MM.1S (cell line): ENCODE measurements around the gene PUS1.
"Not testable (repeated sequence)": the region's sequence is repeated elsewhere in the genome, so short reads cannot be mapped to it uniquely, and the experiment has no call there.

Experiments
- DNase-seq: peaks from one replicate; pipeline ENCODE4 v3.0.0-alpha.2; 2015
- H2AFZ ChIP-seq: fragments of 300-600 bp; sonication (generic); 2 replicates; pipeline ENCODE4 v1.6.0; 2016; ENCODE audit warnings: antibody characterized with exemption, low read length
- H3F3A ChIP-seq: fragments of 300-600 bp; sonication (generic); 2 replicates; pipeline ENCODE4 v1.6.1; 2016; ENCODE audit warnings: mild to moderate bottlenecking, antibody characterized with exemption, low read length, moderate library complexity, mixed read lengths; ENCODE audit not compliant: insufficient read depth
- H3K27ac ChIP-seq: fragments of 300-600 bp; sonication (generic); 2 replicates; pipeline ENCODE4 v1.5.1; 2016; ENCODE audit warnings: mild to moderate bottlenecking, low read length
- H3K27me3 ChIP-seq: fragments of 300-600 bp; sonication (generic); replicated peaks from 2 replicates; pipeline ENCODE4 v1.6.0; 2016; ENCODE audit warnings: low read length; ENCODE audit not compliant: insufficient read depth
- H3K36me3 ChIP-seq: fragments of 300-600 bp; sonication (generic); replicated peaks from 2 replicates; pipeline ENCODE4 v1.6.1; 2016; ENCODE audit warnings: mild to moderate bottlenecking, low read length, mixed read lengths; ENCODE audit not compliant: insufficient read depth
- H3K4me1 ChIP-seq: fragments of 300-600 bp; sonication (generic); 2 replicates; pipeline ENCODE4 v1.6.1; 2016; ENCODE audit warnings: low read length, mixed read lengths
- H3K4me2 ChIP-seq: fragments of 300-600 bp; sonication (generic); 2 replicates; pipeline ENCODE4 v1.6.0; 2016; ENCODE audit warnings: low read depth, low read length
- H3K4me3 ChIP-seq: fragments of 300-600 bp; sonication (generic); 2 replicates; pipeline ENCODE4 v1.5.1; 2016; ENCODE audit warnings: low read length, mixed read lengths
- H3K79me2 ChIP-seq: fragments of 300-600 bp; sonication (generic); 2 replicates; pipeline ENCODE4 v1.6.1; 2016; ENCODE audit warnings: mixed run types, low read length, mixed read lengths
- H3K9ac ChIP-seq: fragments of 300-600 bp; sonication (generic); 2 replicates; pipeline ENCODE4 v1.6.1; 2016; ENCODE audit warnings: low read length, mixed read lengths
- H3K9me2 ChIP-seq: fragments of 300-600 bp; sonication (generic); replicated peaks from 2 replicates; pipeline ENCODE4 v1.6.1; 2016; ENCODE audit warnings: mild to moderate bottlenecking, low read length, mixed read lengths; ENCODE audit not compliant: insufficient read depth
- H3K9me3 ChIP-seq: fragments of 300-600 bp; sonication (generic); replicated peaks from 2 replicates; pipeline ENCODE4 v1.6.1; 2016; ENCODE audit warnings: mild to moderate bottlenecking, low read length, mixed read lengths; ENCODE audit not compliant: insufficient read depth
- H4K20me1 ChIP-seq: fragments of 300-600 bp; sonication (generic); 2 replicates; pipeline ENCODE4 v1.6.1; 2016; ENCODE audit warnings: mild to moderate bottlenecking, low read length, moderate library complexity, mixed read lengths; ENCODE audit not compliant: insufficient read depth
- EZH2 ChIP-seq: fragments of 300-600 bp; sonication (generic); optimal IDR thresholded peaks from 2 replicates; pipeline ENCODE3; 2017; ENCODE audit warnings: low read depth, mild to moderate bottlenecking, antibody characterized with exemption, low read length, mixed read lengths
- EZH2phosphoT487 ChIP-seq: fragments of 300-600 bp; sonication (generic); IDR thresholded peaks from 2 replicates; pipeline ENCODE4 v1.6.1; 2018; ENCODE audit warnings: antibody characterized with exemption, low read length
- TF ChIP-seq, protein P1 (sequence below): fragments of 300-600 bp; sonication (generic); IDR thresholded peaks from 2 replicates; pipeline ENCODE4 v1.5.1; 2016; ENCODE audit warnings: antibody characterized with exemption, low read length, mixed read lengths

Gene PUS1

GRCh38 chr12:131946757-131947156 is 17.7 kb downstream of the PUS1 start:
- H3K27ac ChIP-seq: no peak overlapping the region
- H4K20me1 ChIP-seq: no peaks in the 10 kb centered on the region
- no peak overlapping the region for H3K4me2 ChIP-seq
- TF ChIP-seq, protein P1, sequence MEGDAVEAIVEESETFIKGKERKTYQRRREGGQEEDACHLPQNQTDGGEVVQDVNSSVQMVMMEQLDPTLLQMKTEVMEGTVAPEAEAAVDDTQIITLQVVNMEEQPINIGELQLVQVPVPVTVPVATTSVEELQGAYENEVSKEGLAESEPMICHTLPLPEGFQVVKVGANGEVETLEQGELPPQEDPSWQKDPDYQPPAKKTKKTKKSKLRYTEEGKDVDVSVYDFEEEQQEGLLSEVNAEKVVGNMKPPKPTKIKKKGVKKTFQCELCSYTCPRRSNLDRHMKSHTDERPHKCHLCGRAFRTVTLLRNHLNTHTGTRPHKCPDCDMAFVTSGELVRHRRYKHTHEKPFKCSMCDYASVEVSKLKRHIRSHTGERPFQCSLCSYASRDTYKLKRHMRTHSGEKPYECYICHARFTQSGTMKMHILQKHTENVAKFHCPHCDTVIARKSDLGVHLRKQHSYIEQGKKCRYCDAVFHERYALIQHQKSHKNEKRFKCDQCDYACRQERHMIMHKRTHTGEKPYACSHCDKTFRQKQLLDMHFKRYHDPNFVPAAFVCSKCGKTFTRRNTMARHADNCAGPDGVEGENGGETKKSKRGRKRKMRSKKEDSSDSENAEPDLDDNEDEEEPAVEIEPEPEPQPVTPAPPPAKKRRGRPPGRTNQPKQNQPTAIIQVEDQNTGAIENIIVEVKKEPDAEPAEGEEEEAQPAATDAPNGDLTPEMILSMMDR: no peak
- TF ChIP-seq EZH2 (no peak), EZH2phosphoT487 (no peak)
- H3F3A ChIP-seq: no peaks in the 10 kb centered on the region
- H3K79me2 ChIP-seq: peaks cover 13% of the 10 kb centered on the region
- no peaks in the 10 kb centered on the region for H3K9me2 ChIP-seq
- H3K9me3 ChIP-seq: no peaks in the 10 kb centered on the region
- no peak for DNase-seq
- H3K27me3 ChIP-seq: no peaks in the 10 kb centered on the region
- no peaks in the 10 kb centered on the region for H3K4me1 ChIP-seq
- H2AFZ ChIP-seq: no peak overlapping the region
- H3K36me3 ChIP-seq: no peaks in the 10 kb centered on the region
- H3K4me3 ChIP-seq: no peak overlapping the region
- H3K9ac ChIP-seq: no peak overlapping the region

DNA sequence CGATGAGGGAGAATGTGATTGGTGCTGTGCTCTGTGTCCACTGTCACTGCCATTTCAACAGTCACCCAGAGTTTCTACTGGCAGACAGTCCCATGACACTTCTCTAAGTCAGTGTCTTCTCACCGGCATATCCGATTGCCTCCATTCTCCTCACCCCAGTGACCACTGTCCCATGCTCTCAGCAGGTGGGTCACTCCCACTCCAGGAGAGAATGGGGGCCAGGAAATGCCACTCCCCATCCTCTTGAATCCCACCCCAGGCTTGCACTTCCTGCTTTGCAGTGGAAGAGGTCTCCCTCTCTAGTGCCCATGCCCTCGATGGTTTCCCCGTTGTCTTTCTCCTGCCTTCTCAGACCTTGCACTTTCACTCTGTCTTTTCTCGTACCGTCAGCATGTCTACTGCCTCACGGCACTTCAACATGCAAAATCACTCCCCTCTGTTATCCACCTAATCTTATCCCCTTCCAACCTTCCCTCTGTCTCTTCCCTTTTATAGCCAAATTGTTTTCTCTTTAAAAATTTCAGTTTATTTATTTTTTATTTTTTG is 18.5 kb downstream of the PUS1 start:
- no peak for DNase-seq
- H3K4me1 ChIP-seq: no peaks in the 10 kb centered on the region
- 0 out of 2 replicates have a peak, but pooled peaks cover 1% of the 10 kb centered on the region for H4K20me1 ChIP-seq
- no peaks in the 10 kb centered on the region for H3K36me3 ChIP-seq
- no peaks in the 10 kb centered on the region for H3K27me3 ChIP-seq
- H3F3A ChIP-seq: no peaks in the 10 kb centered on the region
- TF ChIP-seq EZH2 (no peak), EZH2phosphoT487 (no peak)
- TF ChIP-seq, protein P1: no peak
- no peak overlapping the region for H3K9ac ChIP-seq
- H3K9me2 ChIP-seq: no peaks in the 10 kb centered on the region
- no peak overlapping the region for H3K27ac ChIP-seq
- no peak overlapping the region for H3K4me2 ChIP-seq
- no peak overlapping the region for H3K4me3 ChIP-seq
- H3K79me2 ChIP-seq: peaks cover 16% of the 10 kb centered on the region
- no peaks in the 10 kb centered on the region for H3K9me3 ChIP-seq
- no peak overlapping the region for H2AFZ ChIP-seq

GRCh38 chr12:131948166-131948712 is 19.2 kb downstream of the PUS1 start:
- H3K9me2 ChIP-seq: no peaks in the 10 kb centered on the region
- no peak for DNase-seq
- H3K27me3 ChIP-seq: no peaks in the 10 kb centered on the region
- H3K4me1 ChIP-seq: no peaks in the 10 kb centered on the region
- TF ChIP-seq EZH2phosphoT487 (no peak), EZH2 (no peak)
- TF ChIP-seq, protein P1: no peak
- peaks cover 23% of the 10 kb centered on the region for H3K79me2 ChIP-seq
- no peak overlapping the region for H3K9ac ChIP-seq
- no peak overlapping the region for H3K4me3 ChIP-seq
- no peaks in the 10 kb centered on the region for H3K36me3 ChIP-seq
- 0 out of 2 replicates have a peak, but pooled peaks cover 2% of the 10 kb centered on the region for H4K20me1 ChIP-seq
- H3F3A ChIP-seq: no peaks in the 10 kb centered on the region
- H3K27ac ChIP-seq: no peak overlapping the region
- no peak overlapping the region for H3K4me2 ChIP-seq
- H2AFZ ChIP-seq: no peak overlapping the region
- no peaks in the 10 kb centered on the region for H3K9me3 ChIP-seq

DNA sequence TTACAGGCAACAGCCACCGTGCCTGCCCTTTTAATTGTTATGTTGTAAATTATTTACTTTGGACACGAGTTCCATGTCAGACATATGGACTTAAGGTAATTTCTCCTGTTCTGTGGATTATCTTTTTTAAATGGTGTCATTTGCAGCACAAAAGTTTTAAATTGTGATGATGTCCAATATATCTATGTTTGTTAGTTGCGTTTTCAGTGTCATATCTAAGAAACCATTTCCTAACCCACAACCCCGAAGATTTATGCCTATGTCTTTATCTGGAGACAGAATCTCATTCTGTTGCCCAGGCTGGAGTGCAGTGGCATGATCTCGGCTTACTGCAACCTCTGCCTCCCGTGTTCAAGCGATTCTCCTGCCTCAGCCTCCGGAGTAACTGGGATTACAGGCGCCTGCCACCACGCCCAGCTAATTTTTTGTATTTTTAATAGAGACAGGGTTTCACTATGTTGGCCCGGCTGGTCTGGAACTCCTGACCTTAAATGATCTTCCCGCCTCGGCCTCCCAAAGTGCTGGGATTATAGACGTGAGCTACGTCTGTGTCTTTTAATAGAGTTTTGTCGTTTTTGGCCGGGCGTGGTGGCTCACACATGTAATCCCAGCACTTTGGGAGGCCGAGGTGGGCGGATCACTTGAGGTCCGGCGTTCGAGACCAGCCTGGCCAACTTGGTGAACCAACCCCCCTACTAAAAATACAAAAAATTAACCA is 19.8 kb downstream of the PUS1 start:
- H3K27ac ChIP-seq, DNase-seq, H3K9me2 ChIP-seq, H3K9me3 ChIP-seq, H4K20me1 ChIP-seq, H3K36me3 ChIP-seq, H3K4me1 ChIP-seq, H3F3A ChIP-seq, H3K27me3 ChIP-seq: not testable (repeated sequence)
- Histone ChIP-seq H2AFZ (peak overlapping the region; percentile 45; the same call in 1 of the 2 replicates), H3K9ac (peak overlapping the region; percentile 26; the same call in 1 of the 2 replicates), H3K4me3 (peak overlapping the region; percentile 43; the same call in 1 of the 2 replicates), H3K79me2 (peaks cover 29% of the 10 kb centered on the region), H3K4me2 (peak overlapping the region; percentile 47; the same call in 1 of the 2 replicates)
